Embryonic facial prominence (tissue), 1 donor: Measurements from ENCODE around the gene PALM.

ENCODE experiments used
- DNase-seq: peaks from one replicate; pipeline ENCODE4 v3.0.0-alpha.2; 2016; ENCODE audit errors: extremely low spot score

The PALM gene

DNA sequence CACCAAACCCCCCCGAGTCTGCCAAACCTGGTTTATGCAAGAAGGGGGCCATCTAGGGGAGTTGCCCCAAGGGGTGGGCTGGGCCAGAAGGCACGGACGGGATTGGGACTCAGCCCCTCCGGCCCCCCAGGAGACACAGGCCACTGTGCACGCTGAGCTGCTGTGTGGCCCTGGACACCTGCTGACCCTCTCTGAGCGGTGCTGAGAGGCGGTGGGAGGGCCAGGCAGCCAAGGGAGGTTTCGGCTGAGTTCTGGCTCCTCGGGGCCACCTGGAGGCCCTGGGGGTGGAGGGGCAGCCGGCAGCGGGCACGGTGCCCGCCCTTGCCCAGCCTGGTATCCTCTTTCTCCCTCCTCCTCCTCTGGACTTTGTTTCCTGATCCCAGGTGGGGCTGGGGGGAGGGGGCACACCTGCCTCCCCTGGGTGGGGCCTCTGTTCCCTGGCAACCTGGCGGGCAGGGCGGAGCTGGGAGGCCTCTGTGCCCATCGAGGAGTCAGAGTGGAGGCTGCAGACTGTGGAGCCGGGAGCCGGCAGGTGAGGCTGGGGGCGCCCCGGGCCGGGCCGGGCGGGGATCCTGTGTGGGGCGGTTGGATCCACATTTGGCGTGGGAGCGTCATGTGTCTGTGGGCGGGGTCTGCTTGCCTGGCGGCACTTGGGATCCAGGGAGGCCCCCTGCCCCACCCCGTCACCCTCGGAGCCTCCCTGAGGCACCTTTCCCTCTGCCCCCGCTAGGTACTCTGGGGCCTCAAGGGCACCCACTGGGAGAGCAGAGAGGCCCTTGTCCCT is 42.1 kb downstream of the PALM start, which contains the start of gene MISP:
Gene MISP, plus strand, starts transcription at position 473 of the 784 bp plus-strand sequence. CDS start 5,835 bp downstream, outside the sequence.
- no peak for DNase-seq

DNA sequence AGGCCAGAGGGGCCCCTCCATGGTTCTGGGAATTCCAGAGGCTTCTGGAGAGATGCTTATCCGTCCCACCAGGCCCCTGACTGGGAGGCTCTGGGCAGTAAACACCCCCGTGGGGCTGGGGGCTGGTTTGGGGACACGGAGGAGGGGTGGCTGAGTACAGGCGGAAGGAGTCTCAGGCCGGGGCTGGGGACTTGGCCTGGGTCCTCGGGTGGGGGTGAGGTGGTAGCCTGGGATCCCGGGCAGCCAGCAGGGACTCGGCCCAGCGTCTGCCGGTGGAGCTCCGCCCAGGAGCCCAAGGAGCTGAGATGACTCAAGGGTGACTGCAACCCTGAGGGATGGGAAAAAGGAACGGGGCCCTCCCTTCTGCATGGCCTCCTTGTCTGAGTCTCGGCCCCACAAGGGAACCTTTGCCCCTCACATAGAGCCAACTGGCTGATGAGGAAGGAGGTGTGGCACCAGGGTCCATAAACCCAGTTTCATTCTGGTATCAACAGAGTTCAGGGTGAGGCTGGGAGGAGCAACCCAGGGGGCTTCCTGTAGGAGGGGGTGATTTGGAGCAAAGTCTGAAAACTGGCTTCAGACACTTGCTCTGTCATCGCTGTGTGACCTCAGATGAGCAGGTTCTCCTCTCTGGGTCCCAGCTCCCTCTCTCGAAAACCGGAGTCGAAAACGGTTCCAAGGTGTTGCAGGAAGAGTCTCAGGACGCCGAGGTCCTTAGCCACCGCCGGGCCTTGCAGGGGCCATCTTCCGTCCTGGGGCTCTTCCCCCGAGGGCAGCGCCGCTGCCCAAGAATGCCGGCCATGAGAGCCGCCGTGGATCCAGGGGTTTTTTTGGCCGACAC is 43.0 kb downstream of the PALM start:
- no peak for DNase-seq

DNA sequence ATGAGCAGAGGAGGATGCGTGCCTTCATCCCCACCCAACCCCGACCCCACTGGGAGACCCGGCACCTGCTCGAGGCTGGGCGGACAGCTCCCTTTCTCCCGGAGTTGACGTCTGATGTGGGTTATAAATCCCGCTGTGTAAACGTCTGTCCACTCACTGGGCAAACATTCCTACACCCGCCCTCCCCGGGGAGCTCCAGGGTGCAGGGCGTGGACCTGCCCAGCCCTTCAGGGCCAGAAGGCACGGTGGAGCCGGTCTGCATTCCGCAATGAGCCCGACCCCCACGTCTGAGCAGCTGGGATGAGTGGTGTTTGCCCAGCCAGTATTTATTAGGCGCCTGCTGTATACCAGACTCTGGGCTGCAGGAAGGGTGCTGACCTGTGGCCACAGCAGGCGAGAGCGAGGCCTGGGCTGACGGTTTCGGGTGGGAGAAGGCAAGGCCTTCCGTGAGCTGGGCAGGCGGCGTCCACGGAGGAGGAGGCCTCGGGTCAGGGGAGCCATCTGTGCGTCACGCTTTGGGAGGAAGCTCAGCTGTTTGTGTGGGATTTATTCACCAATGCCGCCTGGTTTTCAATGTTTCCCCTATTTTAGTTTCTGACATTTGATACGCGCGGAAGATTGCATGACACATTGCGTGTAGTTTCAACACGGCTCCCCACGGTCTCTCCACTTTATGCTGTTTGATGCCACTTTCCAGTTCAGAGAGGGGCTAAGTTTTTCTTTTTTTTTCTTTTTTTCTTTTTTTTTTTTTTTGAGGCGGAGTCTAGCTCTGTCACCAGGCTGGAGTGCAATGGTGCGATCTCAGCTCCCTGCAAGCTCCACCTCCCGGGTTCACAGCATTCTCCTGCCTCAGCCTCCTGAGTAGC is 44.1 kb downstream of the PALM start:
- DNase-seq, result peak; percentile 27

DNA sequence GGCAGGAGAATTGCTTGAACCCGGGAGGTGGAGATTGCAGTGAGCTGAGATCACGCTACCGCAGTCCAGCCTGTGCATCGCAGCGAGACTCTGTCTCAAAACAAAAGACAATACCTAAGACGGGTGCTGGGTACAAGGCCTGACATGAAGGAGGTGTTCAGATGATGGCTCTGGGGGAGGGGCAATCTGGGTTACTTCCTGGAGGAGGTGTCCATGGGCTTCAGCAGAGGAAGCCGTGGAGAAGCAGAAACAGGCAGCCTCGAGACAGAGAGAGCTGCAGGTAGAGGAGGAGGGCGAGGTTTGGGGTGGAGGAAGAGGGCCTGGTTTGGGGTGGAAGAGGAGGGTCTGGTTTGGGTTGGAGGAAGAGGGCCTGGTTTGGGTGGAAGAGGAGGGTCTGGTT is 45.8 kb downstream of the PALM start:
- DNase-seq, result no peak

DNA sequence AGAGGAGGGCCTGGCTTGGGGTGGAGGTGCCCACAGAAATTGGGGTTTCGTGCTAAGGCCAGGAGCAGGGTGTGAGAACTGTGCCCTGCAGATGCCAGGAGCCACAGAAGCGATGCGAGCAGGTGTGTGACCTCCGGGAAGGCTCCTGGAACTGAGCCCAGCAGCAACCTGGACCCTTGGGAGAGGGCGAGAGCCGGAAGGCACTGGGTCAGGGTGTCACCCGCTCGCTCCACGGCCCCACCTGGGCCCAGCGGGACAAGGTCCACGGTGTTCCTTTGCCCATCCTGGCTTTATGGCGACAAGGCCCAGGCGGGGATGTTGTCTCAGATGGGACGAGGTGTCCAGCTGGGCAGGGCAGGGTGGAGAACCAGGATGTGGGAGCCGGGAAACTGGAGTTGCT is 46.3 kb downstream of the PALM start:
- no peak for DNase-seq

DNA sequence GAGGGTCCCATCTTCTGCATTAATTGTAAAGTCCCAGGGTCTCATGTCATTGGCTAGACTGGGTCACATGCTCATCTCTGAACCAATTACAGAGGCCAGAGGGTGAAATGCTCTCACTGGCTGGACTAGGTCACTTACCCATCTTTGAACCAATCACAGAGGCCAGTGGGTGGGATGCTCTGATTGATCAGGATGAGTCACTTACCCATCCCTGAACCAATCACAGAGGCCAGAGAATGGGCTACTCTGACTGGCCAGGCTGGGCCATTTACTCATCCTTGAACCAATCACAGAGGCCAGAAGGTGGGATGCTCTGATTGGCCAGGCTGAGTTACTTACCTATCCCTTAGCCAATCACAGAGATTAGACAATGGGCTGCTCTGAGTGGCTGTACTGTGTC is 47.5 kb downstream of the PALM start:
- DNase-seq, result no peak

DNA sequence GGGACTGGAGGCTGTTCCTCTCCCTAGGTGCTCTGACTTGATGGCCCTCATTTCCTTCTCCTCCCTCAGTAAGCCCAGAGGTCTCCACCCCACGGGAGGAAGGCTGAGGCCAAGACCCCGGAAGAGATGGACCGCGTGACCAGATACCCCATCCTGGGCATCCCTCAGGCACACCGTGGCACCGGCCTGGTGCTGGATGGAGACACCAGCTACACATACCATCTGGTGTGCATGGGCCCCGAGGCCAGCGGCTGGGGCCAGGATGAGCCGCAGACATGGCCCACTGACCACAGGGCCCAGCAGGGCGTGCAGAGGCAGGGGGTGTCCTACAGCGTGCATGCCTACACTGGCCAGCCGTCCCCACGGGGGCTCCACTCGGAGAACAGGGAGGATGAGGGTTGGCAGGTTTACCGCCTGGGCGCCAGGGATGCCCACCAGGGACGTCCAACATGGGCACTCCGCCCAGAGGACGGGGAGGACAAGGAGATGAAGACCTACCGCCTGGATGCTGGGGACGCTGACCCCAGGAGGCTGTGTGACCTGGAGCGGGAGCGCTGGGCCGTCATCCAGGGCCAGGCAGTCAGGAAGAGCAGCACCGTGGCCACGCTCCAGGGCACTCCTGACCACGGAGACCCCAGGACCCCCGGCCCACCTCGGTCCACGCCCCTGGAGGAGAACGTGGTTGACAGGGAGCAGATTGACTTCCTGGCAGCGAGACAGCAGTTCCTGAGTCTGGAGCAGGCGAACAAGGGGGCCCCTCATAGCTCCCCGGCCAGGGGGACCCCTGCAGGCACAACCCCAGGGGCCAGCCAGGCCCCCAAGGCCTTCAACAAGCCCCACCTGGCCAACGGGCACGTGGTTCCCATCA is 48.3 kb downstream of the PALM start:
- no peak for DNase-seq

DNA sequence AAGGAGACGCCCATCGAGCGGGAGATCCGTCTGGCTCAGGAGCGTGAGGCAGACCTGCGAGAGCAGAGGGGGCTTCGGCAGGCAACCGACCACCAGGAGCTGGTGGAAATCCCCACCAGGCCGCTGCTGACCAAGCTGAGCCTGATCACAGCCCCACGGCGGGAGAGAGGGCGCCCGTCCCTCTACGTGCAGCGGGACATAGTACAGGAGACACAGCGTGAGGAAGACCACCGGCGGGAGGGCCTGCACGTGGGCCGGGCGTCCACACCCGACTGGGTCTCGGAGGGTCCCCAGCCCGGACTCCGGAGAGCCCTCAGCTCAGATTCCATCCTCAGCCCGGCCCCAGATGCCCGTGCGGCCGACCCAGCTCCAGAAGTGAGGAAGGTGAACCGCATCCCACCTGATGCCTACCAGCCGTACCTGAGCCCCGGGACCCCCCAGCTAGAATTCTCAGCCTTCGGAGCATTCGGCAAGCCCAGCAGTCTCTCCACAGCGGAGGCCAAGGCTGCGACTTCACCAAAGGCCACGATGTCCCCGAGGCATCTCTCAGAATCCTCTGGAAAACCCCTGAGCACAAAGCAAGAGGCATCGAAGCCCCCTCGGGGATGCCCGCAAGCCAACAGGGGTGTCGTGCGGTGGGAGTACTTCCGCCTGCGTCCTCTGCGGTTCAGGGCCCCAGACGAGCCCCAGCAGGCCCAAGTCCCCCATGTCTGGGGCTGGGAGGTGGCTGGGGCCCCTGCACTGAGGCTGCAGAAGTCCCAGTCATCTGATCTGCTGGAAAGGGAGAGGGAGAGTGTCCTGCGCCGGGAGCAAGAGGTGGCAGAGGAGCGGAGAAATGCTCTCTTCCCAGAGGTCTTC is 49.3 kb downstream of the PALM start:
- no peak for DNase-seq

DNA sequence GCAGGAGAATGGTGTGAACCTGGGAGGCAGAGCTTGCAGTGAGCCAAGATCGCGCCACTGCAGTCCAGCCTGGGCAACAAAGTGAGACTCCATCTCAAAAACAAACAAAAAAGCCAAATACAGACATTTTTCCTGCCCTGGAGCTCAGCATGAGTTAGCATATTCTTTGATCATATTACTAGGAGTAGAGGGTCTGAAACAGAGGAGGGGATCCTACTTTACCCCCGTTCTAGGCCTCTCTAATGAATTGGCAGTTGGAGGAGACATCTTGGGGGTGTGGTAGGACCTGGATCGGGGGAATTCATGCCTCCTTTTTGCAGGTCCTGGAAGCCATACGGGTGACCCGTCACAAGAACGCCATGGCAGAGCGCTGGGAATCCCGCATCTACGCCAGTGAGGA is 54.4 kb downstream of the PALM start:
- no peak for DNase-seq

DNA sequence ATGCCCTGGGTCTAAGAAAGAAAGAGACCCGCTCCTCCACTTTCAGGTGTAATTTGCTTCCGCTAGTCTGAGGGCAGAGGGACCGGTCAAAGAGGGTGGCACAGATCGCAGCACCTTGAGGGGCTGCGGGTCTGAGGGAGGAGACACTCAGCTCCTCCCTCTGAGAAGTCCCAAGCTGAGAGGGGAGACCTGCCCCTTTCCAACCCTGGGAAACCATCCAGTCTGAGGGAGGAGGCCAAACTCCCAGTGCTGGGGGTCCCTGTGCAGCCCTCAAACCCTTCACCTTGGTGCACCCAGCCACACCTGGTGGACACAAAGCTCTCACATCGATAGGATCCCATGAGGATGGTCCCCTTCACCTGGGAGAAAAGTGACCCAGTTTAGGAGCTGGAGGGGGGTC is 55.1 kb downstream of the PALM start:
- no peak for DNase-seq

DNA sequence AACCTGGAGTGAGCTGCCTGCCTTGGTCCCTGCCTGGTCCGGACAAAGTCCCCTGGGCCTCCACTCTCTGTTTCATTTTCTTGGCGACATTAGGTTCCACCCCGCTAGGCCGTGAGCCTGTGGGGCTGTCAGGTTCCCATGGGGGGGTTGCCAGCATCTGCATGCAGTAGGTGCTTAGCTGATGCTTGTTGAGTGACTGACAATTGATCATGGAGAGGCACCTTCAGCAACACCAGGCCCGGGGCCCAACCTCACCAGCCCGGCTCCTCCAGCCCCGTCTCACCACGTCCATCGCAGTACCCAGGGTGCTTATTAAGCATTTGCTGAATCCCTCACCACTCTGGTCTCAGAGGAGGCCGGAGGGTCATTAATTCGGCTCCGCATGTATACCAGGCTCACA is 55.6 kb downstream of the PALM start:
- no peak for DNase-seq

DNA sequence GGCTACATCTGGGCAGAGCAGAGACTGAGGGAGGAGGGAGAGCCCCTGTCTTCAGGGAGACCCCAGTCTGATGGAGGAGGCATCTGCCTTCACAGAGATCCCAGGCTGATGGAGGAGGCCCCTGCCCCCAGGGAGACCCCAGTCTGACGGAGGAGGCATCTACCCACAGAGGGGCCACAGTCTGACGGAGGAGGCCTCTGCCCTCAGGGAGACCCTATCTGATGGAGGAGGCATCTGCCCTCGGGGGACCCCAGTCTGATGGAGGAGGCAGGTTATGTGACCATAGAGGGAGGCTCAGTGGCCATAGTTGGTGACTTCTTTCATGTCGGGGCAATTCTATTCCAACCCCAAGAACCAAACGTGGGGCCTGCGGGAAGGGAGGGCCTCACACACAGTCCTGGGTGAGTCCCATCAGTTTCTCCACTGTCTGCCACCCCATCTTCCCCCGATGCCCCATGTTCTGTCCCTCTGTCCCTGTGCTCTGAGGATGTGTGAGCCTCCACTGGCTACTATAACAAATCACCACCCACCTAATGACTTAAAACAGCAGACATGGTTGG is 56.5 kb downstream of the PALM start:
- no peak for DNase-seq

DNA sequence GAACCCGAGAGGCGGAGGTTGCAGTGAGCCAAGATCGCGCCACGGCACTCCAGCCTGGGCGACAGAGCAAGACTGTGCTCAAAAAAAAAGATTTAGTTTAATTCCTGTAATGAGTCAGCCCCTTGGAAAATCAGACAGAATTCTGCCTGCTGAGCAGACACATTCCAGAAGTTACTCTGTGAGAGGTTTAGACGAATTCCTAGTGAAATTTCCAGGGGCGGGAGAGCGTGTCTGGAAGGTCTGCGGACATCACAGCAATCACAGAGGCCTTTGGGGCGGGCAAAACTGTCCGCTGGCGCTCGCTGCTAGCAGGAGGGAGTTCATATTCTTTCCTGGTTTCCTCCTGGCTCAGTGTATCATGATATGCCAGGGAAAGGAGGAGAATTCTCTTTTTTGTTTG is 59.7 kb downstream of the PALM start:
- DNase-seq, result no peak

DNA sequence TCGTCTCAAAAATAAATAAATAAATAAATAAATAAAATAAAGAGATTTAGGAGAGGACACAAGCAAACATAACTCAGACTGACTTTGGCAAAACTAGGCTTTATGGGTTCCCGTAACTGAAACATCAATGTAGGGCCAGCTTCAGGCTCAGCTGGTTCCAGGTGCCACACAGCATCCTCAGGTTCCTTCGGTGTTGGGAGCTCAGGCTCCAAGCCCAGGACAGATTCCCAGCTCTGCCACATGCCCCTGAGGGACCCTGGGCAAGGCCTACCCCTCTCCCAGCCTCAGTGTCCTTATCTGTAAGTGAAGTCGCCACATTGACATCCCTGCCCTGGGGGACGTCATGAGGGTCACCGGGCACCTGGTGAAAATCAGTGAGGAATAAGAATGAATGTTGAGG is 60.9 kb downstream of the PALM start:
- DNase-seq, result no peak

DNA sequence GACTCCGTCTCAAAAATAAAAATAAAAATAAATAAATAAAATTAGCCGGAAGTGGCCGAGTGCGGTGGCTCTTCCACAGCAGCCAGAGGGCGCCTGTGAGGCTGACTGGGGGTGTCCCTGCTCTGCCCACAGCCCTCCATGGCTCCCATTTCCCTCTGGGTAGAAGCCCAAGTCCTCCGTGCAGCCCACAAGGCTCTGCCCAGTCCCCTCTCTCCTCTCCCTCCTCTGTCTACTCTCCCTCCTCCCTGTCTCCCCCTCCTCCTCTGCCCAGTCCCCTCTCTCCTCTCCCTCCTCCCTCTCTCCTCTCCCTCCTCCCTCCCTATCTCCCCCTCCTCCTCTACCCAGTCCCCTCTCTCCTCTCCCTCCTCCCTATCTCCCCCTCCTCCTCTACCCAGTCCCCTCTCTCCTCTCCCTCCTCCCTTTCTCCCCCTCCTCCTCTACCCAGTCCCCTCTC is 62.6 kb downstream of the PALM start:
- DNase-seq, result no peak

DNA sequence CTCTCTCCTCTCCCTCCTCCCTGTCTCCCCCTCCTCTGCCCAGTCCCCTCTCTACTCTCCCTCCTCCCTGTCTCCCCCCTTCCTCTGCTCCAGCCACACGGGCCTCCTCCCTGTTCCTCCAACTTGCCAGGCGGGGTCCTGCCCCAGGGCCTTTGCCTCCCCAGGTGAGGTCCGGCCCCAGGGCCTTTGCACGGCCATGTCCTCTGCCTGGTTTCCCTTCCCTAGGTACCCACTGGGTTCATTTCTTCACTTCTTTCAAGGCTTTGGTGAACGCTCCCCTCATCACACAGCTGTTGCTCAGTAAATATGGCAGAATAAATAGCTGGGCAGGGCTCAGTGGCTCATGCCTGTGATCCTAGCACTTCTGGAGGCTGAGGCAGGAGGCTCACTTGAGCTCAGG is 63.3 kb downstream of the PALM start:
- DNase-seq, result no peak

DNA sequence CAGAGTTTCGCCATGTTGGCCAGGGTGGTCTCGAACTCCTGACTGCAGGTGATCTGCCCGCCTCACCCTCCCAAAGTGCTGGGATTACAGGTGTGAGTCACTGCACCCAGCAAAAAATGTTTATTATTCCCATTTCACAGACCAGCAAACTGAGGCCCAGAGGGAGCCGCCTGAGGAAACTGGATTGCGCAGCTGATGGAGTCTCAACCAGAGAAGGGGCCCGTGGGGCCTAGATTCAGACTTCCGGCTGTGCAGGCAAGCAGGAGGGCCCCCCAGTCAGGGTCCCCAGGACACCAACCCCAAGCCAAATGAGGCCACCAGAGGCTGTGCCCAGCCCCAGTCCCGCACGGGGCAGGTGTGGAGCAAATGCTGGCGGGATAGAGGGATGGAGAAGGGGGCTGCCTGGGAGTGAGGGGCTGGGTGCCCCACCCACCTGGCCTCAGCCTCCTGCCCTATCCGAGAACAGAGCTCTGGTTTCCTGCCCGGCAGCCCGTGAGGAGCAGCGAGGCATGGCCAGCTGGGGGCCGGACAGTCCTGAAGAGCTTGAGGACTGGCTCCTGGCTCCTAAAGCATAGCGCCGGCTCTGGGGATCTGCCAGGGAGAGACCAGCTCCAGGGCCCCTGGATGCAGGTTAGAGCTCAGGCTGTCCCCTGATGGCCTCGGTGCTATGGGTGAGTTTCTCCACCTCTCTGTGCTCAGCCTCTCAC is 64.1 kb downstream of the PALM start:
- no peak for DNase-seq

DNA sequence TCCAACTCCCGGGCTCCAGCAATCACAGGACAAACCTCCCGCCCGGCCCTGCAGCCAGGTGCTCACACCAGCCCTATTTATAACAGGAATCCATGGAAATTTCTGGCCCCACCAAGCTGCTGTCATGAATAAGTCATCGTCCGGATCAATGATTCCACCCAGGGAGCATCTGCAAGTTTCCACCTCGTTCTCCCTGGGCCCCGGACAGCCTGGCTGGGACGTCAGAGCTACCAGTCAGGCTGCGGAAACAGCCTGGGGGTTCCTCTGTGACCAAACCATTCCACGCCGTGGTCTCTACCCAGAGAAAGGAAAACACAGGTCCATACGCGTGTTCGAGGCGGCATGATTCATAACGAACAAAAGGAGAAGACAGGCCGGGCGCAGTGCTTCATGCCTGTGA is 67.8 kb downstream of the PALM start:
- no peak for DNase-seq
